ENCODE data around the gene NFIB. TPM values are rescaled to one million over a fixed set of nuclear protein-coding genes. Genes with fewer than 3 reads are reported as not detected.

Gene NFIB
- total RNA-seq, 1 donor from 2014 or later: 1.5 TPM

- Mint-ChIP-seq H3K36me3 (ENCODE audit: unreplicated experiment) (no peaks in the 10 kb centered on the region), H3K4me1 (ENCODE audit: low read depth, unreplicated experiment) (peaks cover 7% of the 10 kb centered on the region), H3K27ac (ENCODE audit: unreplicated experiment) (no peak overlapping the region), H3K4me3 (ENCODE audit: unreplicated experiment) (no peak overlapping the region), H3K27me3 (ENCODE audit: unreplicated experiment) (no peaks in the 10 kb centered on the region), H3K9me3 (ENCODE audit: unreplicated experiment) (peaks cover 2% of the 10 kb centered on the region)
- no peak for TF ChIP-seq CTCF (IDR thresholded peaks at IDR 0.05; ENCODE audit: partially characterized antibody, unreplicated experiment)
- no peak for DNase-seq
These were observed 99.8 kb downstream of the NFIB start for GRCh38 chr9:14214065-14214684.

- no peak for TF ChIP-seq CTCF (IDR thresholded peaks at IDR 0.05; ENCODE audit: partially characterized antibody, unreplicated experiment)
- no peaks in the 10 kb centered on the region for H3K36me3 Mint-ChIP-seq (ENCODE audit: unreplicated experiment)
- H3K4me3 Mint-ChIP-seq (ENCODE audit: unreplicated experiment): no peak overlapping the region
- DNase-seq: no peak
- no peak overlapping the region for H3K27ac Mint-ChIP-seq (ENCODE audit: unreplicated experiment)
- H3K27me3 Mint-ChIP-seq (ENCODE audit: unreplicated experiment): no peaks in the 10 kb centered on the region
- peaks cover 2% of the 10 kb centered on the region for H3K9me3 Mint-ChIP-seq (ENCODE audit: unreplicated experiment)
- H3K4me1 Mint-ChIP-seq (ENCODE audit: low read depth, unreplicated experiment): peaks cover 7% of the 10 kb centered on the region
These were observed 100.4 kb downstream of the NFIB start for GRCh38 chr9:14213504-14213903.

- Mint-ChIP-seq H3K27ac (ENCODE audit: unreplicated experiment) (no peak overlapping the region), H3K4me3 (ENCODE audit: unreplicated experiment) (no peak overlapping the region), H3K4me1 (ENCODE audit: low read depth, unreplicated experiment) (peaks cover 7% of the 10 kb centered on the region), H3K36me3 (ENCODE audit: unreplicated experiment) (no peaks in the 10 kb centered on the region), H3K27me3 (ENCODE audit: unreplicated experiment) (no peaks in the 10 kb centered on the region), H3K9me3 (ENCODE audit: unreplicated experiment) (peaks cover 2% of the 10 kb centered on the region)
- TF ChIP-seq CTCF (IDR thresholded peaks at IDR 0.05; ENCODE audit: partially characterized antibody, unreplicated experiment): no peak
- DNase-seq: no peak
These were observed 101.1 kb downstream of the NFIB start for GRCh38 chr9:14212697-14213420.

GRCh38 chr9:14212077-14212476 lies 101.9 kb downstream of the NFIB start:
- no peak for DNase-seq
- H3K4me3 Mint-ChIP-seq (ENCODE audit: unreplicated experiment): no peak overlapping the region
- H3K27ac Mint-ChIP-seq (ENCODE audit: unreplicated experiment): no peak overlapping the region
- no peak for TF ChIP-seq CTCF (IDR thresholded peaks at IDR 0.05; ENCODE audit: partially characterized antibody, unreplicated experiment)
- no peaks in the 10 kb centered on the region for H3K36me3 Mint-ChIP-seq (ENCODE audit: unreplicated experiment)
- peaks cover 2% of the 10 kb centered on the region for H3K9me3 Mint-ChIP-seq (ENCODE audit: unreplicated experiment)
- H3K27me3 Mint-ChIP-seq (ENCODE audit: unreplicated experiment): no peaks in the 10 kb centered on the region
- H3K4me1 Mint-ChIP-seq (ENCODE audit: low read depth, unreplicated experiment): peaks cover 7% of the 10 kb centered on the region

GRCh38 chr9:14211564-14211963 lies 102.4 kb downstream of the NFIB start:
- peaks cover 2% of the 10 kb centered on the region for H3K9me3 Mint-ChIP-seq (ENCODE audit: unreplicated experiment)
- no peaks in the 10 kb centered on the region for H3K27me3 Mint-ChIP-seq (ENCODE audit: unreplicated experiment)
- no peak for DNase-seq
- no peak overlapping the region for H3K4me3 Mint-ChIP-seq (ENCODE audit: unreplicated experiment)
- no peak for TF ChIP-seq CTCF (IDR thresholded peaks at IDR 0.05; ENCODE audit: partially characterized antibody, unreplicated experiment)
- H3K27ac Mint-ChIP-seq (ENCODE audit: unreplicated experiment): no peak overlapping the region
- H3K4me1 Mint-ChIP-seq (ENCODE audit: low read depth, unreplicated experiment): peaks cover 7% of the 10 kb centered on the region
- H3K36me3 Mint-ChIP-seq (ENCODE audit: unreplicated experiment): no peaks in the 10 kb centered on the region

All from glutamatergic neuron (in vitro differentiated cells).